ENCODE measurements around the gene LPXN.

DNA sequence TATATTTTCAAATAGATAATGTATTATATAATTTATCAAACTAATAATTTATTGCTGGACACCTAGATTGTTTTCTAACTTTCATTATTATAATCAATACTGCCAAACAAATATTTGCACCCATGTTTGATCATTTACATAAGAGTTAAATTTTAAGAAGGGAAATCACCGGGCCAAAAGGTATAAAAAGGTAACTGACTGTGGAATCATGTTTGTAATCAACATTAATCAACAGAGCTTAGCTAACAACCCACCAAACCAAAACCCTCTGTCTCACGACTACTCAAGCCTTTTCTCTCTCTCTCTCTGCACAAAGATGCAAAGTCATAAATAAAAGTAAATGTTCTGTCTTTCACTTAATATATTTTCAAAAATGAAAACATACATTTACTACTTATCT is 14.8 kb downstream of the LPXN start:
- TF ChIP-seq POLR2A (IDR thresholded peaks at IDR 0.05) (no peak), EP300 (IDR thresholded peaks at IDR 0.05) (no peak), POLR2AphosphoS5 (IDR thresholded peaks at IDR 0.05) (no peak)
- TF ChIP-seq, protein P1, sequence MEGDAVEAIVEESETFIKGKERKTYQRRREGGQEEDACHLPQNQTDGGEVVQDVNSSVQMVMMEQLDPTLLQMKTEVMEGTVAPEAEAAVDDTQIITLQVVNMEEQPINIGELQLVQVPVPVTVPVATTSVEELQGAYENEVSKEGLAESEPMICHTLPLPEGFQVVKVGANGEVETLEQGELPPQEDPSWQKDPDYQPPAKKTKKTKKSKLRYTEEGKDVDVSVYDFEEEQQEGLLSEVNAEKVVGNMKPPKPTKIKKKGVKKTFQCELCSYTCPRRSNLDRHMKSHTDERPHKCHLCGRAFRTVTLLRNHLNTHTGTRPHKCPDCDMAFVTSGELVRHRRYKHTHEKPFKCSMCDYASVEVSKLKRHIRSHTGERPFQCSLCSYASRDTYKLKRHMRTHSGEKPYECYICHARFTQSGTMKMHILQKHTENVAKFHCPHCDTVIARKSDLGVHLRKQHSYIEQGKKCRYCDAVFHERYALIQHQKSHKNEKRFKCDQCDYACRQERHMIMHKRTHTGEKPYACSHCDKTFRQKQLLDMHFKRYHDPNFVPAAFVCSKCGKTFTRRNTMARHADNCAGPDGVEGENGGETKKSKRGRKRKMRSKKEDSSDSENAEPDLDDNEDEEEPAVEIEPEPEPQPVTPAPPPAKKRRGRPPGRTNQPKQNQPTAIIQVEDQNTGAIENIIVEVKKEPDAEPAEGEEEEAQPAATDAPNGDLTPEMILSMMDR (IDR thresholded peaks at IDR 0.05), result no peak

Measured in gastroesophageal sphincter (tissue), 3 donors.